Tibial nerve (tissue), 4 donors: ENCODE measurements around the gene GGPS1. TPM values are rescaled to one million over a fixed set of nuclear protein-coding genes. Genes with fewer than 3 reads are reported as not detected.
"Not testable (repeated sequence)": the region's sequence is repeated elsewhere in the genome, so short reads cannot be mapped to it uniquely, and the experiment has no call there.

Source experiments
- DNase-seq, 2 donors: peaks; one replicate each; pipeline ENCODE4 v3.0.0-alpha.2; 2019; ENCODE audit warnings: low spot score in 2 of 2
- H3K27ac ChIP-seq, 4 donors: fragments of 200-600 bp; sonication (generic) in 3 of 4; one replicate each; pipeline ENCODE4 v1.5.1; 2017 to 2019; ENCODE audit warnings: mild to moderate bottlenecking in 1 of 4
- H3K27me3 ChIP-seq, 2 donors: fragments of 200-600 bp; sonication (generic) in 1 of 2; one replicate each; pipeline versions ENCODE4 v1.5.1 to v1.6.0; 2017 to 2019
- H3K36me3 ChIP-seq, 3 donors: fragments of 200-600 bp; sonication (generic); one replicate each; pipeline ENCODE4 v1.5.1; 2018 to 2019
- H3K4me1 ChIP-seq, 4 donors: fragments of 200-600 bp; sonication (generic) in 3 of 4; one replicate each; pipeline ENCODE4 v1.5.1; 2017 to 2019
- H3K4me3 ChIP-seq, 4 donors: fragments of 200-600 bp; sonication (generic) in 3 of 4; one replicate each; pipeline ENCODE4 v1.5.1; 2017 to 2019; ENCODE audit warnings: mild to moderate bottlenecking in 1 of 4, moderate library complexity in 1 of 4
- H3K9me3 ChIP-seq, 4 donors: fragments of 200-600 bp; sonication (generic) in 3 of 4; one replicate each; pipeline ENCODE4 v1.5.1; 2017 to 2019
- EP300 ChIP-seq, 2 donors: sonication (generic); formaldehyde crosslinking; IDR thresholded peaks; one replicate each; pipeline ENCODE4 v1.6.1; 2017; ENCODE audit warnings: antibody characterized with exemption in 2 of 2, mild to moderate bottlenecking in 1 of 2
- POLR2A ChIP-seq, 2 donors: fragments of 450-650 bp; IDR thresholded peaks; one replicate each; pipeline ENCODE4 v1.6.1; 2017; ENCODE audit warnings: antibody characterized with exemption in 2 of 2, mild to moderate bottlenecking in 2 of 2, moderate library complexity in 2 of 2
- WGBS, 2 donors: methylation state at CpG; one replicate each; pipeline ENCODE4 v1.1.5; 2018; 5-methylcytosine and 5-hydroxymethylcytosine counted together
- total RNA-seq, 4 donors: library from RNA; depleted of rRNA; stranded (reverse); fragments of >200 nt; gene quantifications; one replicate each; pipeline ENCODE4 v1.1.0, GENCODE V29; 2016
- TF ChIP-seq, protein P1 (sequence below), 5 experiments: fragments of 200-600 bp in 3 of 5; fragments of 450-650 bp in 2 of 5; sonication (generic) in 3 of 5; IDR thresholded peaks; one replicate each; pipeline ENCODE4 v1.5.1; 2016 to 2019; ENCODE audit warnings: antibody characterized with exemption in 5 of 5, mild to moderate bottlenecking in 3 of 5, moderate library complexity in 2 of 5

GGPS1 gene
- 10 to 100 TPM; 12.9 to 26.2 (median 15.7) TPM for total RNA-seq

DNA sequence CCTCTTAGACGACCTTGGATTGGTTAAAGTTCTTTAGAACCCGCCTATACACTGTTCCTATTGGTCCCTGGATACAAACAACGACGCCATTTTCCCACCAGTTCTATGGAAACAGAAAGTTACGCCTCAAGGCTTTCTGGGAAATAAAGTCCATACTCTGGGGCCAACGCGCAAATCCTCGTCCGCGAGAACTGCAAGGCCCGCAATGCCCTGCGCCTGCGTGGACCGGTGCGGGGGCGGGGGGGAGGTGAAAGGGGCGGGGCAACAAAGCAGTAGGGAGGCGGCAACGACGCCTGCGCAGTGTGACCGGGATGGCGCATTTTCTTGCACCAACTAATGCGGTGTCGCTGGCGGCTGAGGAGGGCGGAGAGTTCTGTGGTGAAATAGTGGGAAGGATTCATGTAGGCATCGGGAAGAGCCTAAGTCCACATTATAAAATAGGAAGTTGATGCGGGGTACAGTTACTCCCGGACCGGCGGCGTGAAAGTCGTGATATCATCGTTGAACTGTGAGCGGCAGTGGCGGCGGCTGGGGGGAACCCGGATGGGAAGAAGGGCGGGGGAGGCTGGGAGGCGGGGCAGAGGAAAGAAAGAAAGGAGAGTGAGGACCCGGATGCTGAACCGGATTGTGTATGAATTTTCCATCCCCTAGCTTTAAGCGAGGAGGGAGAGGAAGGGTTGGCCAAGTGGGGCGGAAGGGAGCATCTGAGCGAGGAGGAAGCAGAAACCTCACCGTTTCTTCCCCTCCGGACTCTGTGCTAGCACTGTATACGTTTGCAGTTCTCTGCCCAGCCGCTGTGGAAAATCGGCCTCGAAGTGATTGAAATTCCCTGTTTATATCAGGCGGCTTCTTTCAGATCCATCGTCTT is at the start of gene GGPS1:
TSS of gene GGPS1 (plus strand) at position 300 of the 868 bp plus-strand sequence. CDS start 6,695 bp downstream, outside the sequence.
- H3K4me1 ChIP-seq: peaks cover 0 to 75% (median 46%) of the 10 kb centered on the region in 4 donors
- no peaks in the 10 kb centered on the region for H3K27me3 ChIP-seq
- H3K4me3 ChIP-seq: peak within 1 kb of the TSS; percentile 66 to 98 (median 92)
- peak; percentile 95 to 96 for DNase-seq
- H3K9me3 ChIP-seq: no peaks in the 10 kb centered on the region
- no peaks in the 10 kb centered on the region for H3K36me3 ChIP-seq
- peak within 1 kb of the TSS; percentile 93 to 99 (median 98) for H3K27ac ChIP-seq
- 0 to 1% methylated on average over 54 of the region's 54 CpGs for WGBS, 2 donors
- TF ChIP-seq, protein P1, sequence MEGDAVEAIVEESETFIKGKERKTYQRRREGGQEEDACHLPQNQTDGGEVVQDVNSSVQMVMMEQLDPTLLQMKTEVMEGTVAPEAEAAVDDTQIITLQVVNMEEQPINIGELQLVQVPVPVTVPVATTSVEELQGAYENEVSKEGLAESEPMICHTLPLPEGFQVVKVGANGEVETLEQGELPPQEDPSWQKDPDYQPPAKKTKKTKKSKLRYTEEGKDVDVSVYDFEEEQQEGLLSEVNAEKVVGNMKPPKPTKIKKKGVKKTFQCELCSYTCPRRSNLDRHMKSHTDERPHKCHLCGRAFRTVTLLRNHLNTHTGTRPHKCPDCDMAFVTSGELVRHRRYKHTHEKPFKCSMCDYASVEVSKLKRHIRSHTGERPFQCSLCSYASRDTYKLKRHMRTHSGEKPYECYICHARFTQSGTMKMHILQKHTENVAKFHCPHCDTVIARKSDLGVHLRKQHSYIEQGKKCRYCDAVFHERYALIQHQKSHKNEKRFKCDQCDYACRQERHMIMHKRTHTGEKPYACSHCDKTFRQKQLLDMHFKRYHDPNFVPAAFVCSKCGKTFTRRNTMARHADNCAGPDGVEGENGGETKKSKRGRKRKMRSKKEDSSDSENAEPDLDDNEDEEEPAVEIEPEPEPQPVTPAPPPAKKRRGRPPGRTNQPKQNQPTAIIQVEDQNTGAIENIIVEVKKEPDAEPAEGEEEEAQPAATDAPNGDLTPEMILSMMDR (IDR thresholded peaks at IDR 0.05): peak in 2 of 5 experiments; percentile 4 to 27
- TF ChIP-seq EP300 (IDR thresholded peaks at IDR 0.05): peak; percentile 32 to 100
- peak; percentile 93 to 95 for TF ChIP-seq POLR2A (IDR thresholded peaks at IDR 0.05)

DNA sequence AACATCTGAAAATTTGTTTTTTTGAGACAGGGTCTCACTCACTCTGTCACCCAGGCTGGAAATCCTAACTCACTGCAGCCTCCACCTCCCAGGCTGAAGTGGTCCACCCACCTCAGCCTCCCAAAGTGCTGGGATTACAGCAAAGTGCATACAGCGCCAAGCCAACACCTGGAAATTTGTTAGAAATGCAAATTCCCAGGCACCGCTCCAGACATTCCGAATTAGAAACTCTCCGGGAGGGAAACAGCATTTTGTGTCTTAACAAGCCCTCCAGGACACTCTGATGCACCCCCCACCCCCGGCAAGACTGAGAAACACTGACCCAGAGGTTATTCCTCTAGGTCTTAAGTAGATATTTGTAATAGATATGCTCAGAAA is 49.5 kb upstream of the GGPS1 start:
- DNase-seq: no peak
- H3K9me3 ChIP-seq: no peaks in the 10 kb centered on the region
- no peak overlapping the region for H3K4me3 ChIP-seq
- H3K4me1 ChIP-seq: peaks cover 0 to 40% (median 4%) of the 10 kb centered on the region in 4 donors
- TF ChIP-seq, protein P1 (IDR thresholded peaks at IDR 0.05): no peak
- TF ChIP-seq EP300 (IDR thresholded peaks at IDR 0.05): no peak
- no peak for TF ChIP-seq POLR2A (IDR thresholded peaks at IDR 0.05)
- 62 to 69% methylated on average over 5 of the region's 5 CpGs for WGBS, 2 donors
- H3K27me3 ChIP-seq: no peaks in the 10 kb centered on the region
- H3K36me3 ChIP-seq: no peaks in the 10 kb centered on the region
- no peak overlapping the region for H3K27ac ChIP-seq

DNA sequence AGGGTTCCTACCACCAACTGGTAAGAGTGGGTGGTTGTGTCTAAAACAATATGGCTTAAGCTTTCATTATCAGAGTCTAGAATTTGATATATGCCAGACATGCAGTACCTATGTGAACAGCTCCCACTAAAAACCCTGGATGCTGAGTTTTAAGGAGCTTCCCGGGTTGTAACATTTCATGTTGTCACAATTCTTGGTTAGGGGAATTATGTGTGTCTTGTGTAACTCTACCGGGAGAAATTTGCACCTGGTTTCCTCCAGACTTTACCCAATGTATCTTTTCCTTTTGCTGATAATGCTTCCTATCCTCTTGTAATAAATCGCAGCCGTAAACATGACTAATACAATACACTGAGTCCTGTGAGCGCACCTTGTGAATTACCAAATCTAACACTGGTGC is 48.7 kb upstream of the GGPS1 start:
- Histone ChIP-seq H3K27me3 (no peaks in the 10 kb centered on the region), H3K4me3 (no peak overlapping the region), H3K36me3 (no peaks in the 10 kb centered on the region), H3K4me1 (peaks cover 0 to 46% (median 4%) of the 10 kb centered on the region in 4 donors), H3K27ac (no peak overlapping the region), H3K9me3 (no peaks in the 10 kb centered on the region)
- TF ChIP-seq EP300 (IDR thresholded peaks at IDR 0.05) (no peak), POLR2A (IDR thresholded peaks at IDR 0.05) (no peak)
- TF ChIP-seq, protein P1 (IDR thresholded peaks at IDR 0.05): no peak
- no peak for DNase-seq
- 83 to 84% methylated on average over 5 of the region's 5 CpGs for WGBS, 2 donors

DNA sequence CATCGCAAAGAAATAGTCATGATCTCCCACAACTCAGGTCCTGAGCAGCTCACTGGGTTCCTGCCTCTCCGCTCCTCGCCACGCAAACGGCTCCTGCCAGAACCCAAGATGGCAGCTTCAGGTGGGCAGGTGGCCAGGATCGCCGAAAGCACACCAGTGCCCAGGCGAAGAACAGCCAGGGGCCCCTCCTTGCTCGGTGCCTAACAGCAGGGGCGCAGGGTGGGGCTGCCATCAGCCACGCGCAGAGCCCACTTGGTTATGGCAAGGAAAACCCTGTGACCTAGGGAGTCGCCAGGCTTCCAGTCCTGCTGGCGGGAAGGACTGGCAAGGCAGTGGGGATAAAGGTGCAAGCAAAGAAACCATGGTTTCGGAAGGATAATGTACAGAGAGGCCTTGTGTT is 47.9 kb upstream of the GGPS1 start:
- no peak for DNase-seq
- Histone ChIP-seq H3K4me3 (no peak overlapping the region), H3K4me1 (peaks cover 0 to 46% (median 4%) of the 10 kb centered on the region in 4 donors), H3K9me3 (no peaks in the 10 kb centered on the region), H3K27ac (no peak overlapping the region), H3K36me3 (no peaks in the 10 kb centered on the region), H3K27me3 (no peaks in the 10 kb centered on the region)
- TF ChIP-seq, protein P1 (IDR thresholded peaks at IDR 0.05): no peak
- TF ChIP-seq POLR2A (IDR thresholded peaks at IDR 0.05) (no peak), EP300 (IDR thresholded peaks at IDR 0.05) (no peak)
- WGBS, 2 donors: 95 to 97% methylated on average over 15 of the region's 15 CpGs

DNA sequence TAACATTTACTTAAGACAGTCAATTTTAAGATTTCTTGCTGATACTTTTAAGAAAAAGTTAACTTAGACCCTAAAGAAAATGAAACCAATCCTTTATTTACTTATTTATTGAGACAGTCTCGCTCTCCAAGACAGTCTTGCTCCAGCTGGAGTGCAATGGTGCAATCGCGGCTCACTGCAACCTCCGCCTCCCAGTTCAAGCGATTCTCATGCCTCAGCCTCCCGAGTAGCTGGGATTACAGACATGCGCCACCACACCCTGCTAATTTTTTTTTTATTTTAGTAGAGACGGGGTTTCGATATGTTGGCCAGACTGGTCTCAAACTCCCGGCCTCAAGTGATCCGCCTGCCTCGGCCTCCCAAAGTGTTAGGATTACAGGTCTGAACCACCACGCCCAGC is 44.7 kb upstream of the GGPS1 start:
- not testable (repeated sequence) for H3K27ac ChIP-seq, H3K27me3 ChIP-seq, H3K36me3 ChIP-seq, H3K4me3 ChIP-seq, DNase-seq, H3K9me3 ChIP-seq
- peaks cover 0 to 53% (median 4%) of the 10 kb centered on the region in 4 donors for H3K4me1 ChIP-seq
- WGBS, 2 donors: 96 to 97% methylated on average over 13 of the region's 13 CpGs
